ENCODE measurements around the gene DPYSL5.
"Not testable (repeated sequence)": the region's sequence is repeated elsewhere in the genome, so short reads cannot be mapped to it uniquely, and the experiment has no call there.

DPYSL5 gene

GRCh38 chr2:26875808-26876207, 27.9 kb downstream of the DPYSL5 start:
- no peak for DNase-seq

GRCh38 chr2:26876260-26876659, 28.3 kb downstream of the DPYSL5 start:
- no peak for DNase-seq

- no peak for DNase-seq
Measured at GRCh38 chr2:26877276-26877675, 29.3 kb downstream of the DPYSL5 start.

GRCh38 chr2:26880161-26880560, 32.2 kb downstream of the DPYSL5 start:
- no peak for DNase-seq

- no peak for DNase-seq
Measured at GRCh38 chr2:26880910-26881435, 33.0 kb downstream of the DPYSL5 start.

- not testable (repeated sequence) for DNase-seq
Measured at GRCh38 chr2:26882220-26882619, 34.3 kb downstream of the DPYSL5 start.

GRCh38 chr2:26883956-26884355, 36.0 kb downstream of the DPYSL5 start:
- DNase-seq = no peak

GRCh38 chr2:26884486-26884885, 36.6 kb downstream of the DPYSL5 start:
- no peak for DNase-seq

- no peak for DNase-seq
Measured at GRCh38 chr2:26885651-26886329, 37.9 kb downstream of the DPYSL5 start.

GRCh38 chr2:26886736-26887135, 38.8 kb downstream of the DPYSL5 start:
- no peak for DNase-seq

GRCh38 chr2:26887151-26887550, 39.2 kb downstream of the DPYSL5 start:
- DNase-seq = no peak

- no peak for DNase-seq
Measured at GRCh38 chr2:26889796-26890195, 41.9 kb downstream of the DPYSL5 start.

- DNase-seq = no peak
Measured at GRCh38 chr2:26890341-26891000, 42.5 kb downstream of the DPYSL5 start.

GRCh38 chr2:26892133-26892532, 44.2 kb downstream of the DPYSL5 start:
- DNase-seq = no peak

- DNase-seq = no peak
Measured at GRCh38 chr2:26892922-26893524, 45.1 kb downstream of the DPYSL5 start.

GRCh38 chr2:26894136-26894535, 46.2 kb downstream of the DPYSL5 start:
- no peak for DNase-seq

GRCh38 chr2:26897807-26898479, 50.0 kb downstream of the DPYSL5 start:
- DNase-seq = no peak

GRCh38 chr2:26898480-26899078, 50.6 kb downstream of the DPYSL5 start:
- no peak for DNase-seq

GRCh38 chr2:26899500-26900164, 51.7 kb downstream of the DPYSL5 start:
- no peak for DNase-seq

GRCh38 chr2:26900831-26901321, 52.9 kb downstream of the DPYSL5 start:
- DNase-seq = no peak

- no peak for DNase-seq
Measured at GRCh38 chr2:26901326-26902183, 53.6 kb downstream of the DPYSL5 start.

Data from stimulated activated CD4-positive, alpha-beta T cell treated with anti-CD3 and anti-CD28 coated beads, Interleukin-4, amount 100 ng/mL, for 4 hours (primary cell).